HEK293 (cell line): Measurements from ENCODE around the gene AK5.

Experiments
- CTCF ChIA-PET: fragments of 350-600 bp; formaldehyde crosslinking; extraction: SDS; loops from one replicate; lab custom pipeline; 2021; ENCODE audit warnings: antibody characterized with exemption; lab: Yijun Ruan, JAX
- POLR2A ChIA-PET: fragments of 300-600 bp; formaldehyde crosslinking; extraction: SDS; loops from one replicate; lab custom pipeline; 2020; ENCODE audit warnings: antibody characterized with exemption, inconsistent platforms; lab: Yijun Ruan, JAX
- H3K27ac ChIP-seq: fragments of 200-500 bp; sonication (Bioruptor generic); 2 replicates; pipeline ENCODE4 v1.5.1; 2014; ENCODE audit warnings: low read depth, low read length, control low read depth, inconsistent platforms; ENCODE audit errors: extremely low read depth
- H3K36me3 ChIP-seq, 2 experiments: fragments of 200-500 bp in 1 of 2; sonication (Bioruptor generic) in 1 of 2; 1 replicate in 1 of 2; 2 replicates in 1 of 2; pipeline ENCODE4 v1.5.1; 2014 to 2017; ENCODE audit warnings: inconsistent platforms in 2 of 2, low read length in 2 of 2; ENCODE audit not compliant: control insufficient read depth in 2 of 2, insufficient read depth in 1 of 2
- H3K4me1 ChIP-seq: fragments of 200-500 bp; sonication (Bioruptor generic); 2 replicates; pipeline ENCODE4 v1.5.1; 2014; ENCODE audit warnings: mild to moderate bottlenecking, low read length, inconsistent platforms; ENCODE audit not compliant: control insufficient read depth, insufficient read depth
- H3K4me3 ChIP-seq: 2 replicates; pipeline ENCODE4 v1.5.1; 2011; ENCODE audit warnings: low read depth, mild to moderate bottlenecking, control low read depth, low read length, moderate library complexity
- H3K9me3 ChIP-seq: fragments of 200-500 bp; sonication (Bioruptor generic); 2 replicates; pipeline ENCODE4 v1.5.1; 2014; ENCODE audit warnings: low read depth, low read length, inconsistent platforms; ENCODE audit not compliant: control insufficient read depth, insufficient read depth
- HOXD13 ChIP-seq: sonication (generic); formaldehyde crosslinking; IDR thresholded peaks from 2 replicates; pipeline ENCODE4 v1.8.0; 2022; ENCODE audit warnings: missing genetic modification reagents, borderline replicate concordance
- INSM2 ChIP-seq: fragments of 450-650 bp; formaldehyde crosslinking; IDR thresholded peaks from 2 replicates; pipeline ENCODE4 v1.5.1; 2016; ENCODE audit warnings: missing biosample characterization, missing genetic modification characterization
- REST ChIP-seq: fragments of 450-650 bp; formaldehyde crosslinking; IDR thresholded peaks from 2 replicates; pipeline ENCODE4 v1.5.1; 2016; ENCODE audit warnings: missing biosample characterization, missing genetic modification characterization
- SP7 ChIP-seq: fragments of 450-650 bp; formaldehyde crosslinking; IDR thresholded peaks from 2 replicates; pipeline ENCODE4 v1.5.1; 2016; ENCODE audit warnings: missing biosample characterization, missing genetic modification characterization
- WT1 ChIP-seq: fragments of 450-650 bp; formaldehyde crosslinking; IDR thresholded peaks from 2 replicates; pipeline ENCODE4 v1.5.1; 2016; ENCODE audit warnings: missing biosample characterization, missing genetic modification characterization
- ZBTB48 ChIP-seq: fragments of 450-650 bp; formaldehyde crosslinking; IDR thresholded peaks from 2 replicates; pipeline ENCODE4 v1.5.1; 2016; ENCODE audit warnings: missing biosample characterization, missing genetic modification characterization
- ZBTB49 ChIP-seq: fragments of 450-650 bp; formaldehyde crosslinking; IDR thresholded peaks from 2 replicates; pipeline ENCODE4 v1.5.1; 2016; ENCODE audit warnings: missing biosample characterization, missing genetic modification characterization, low read depth
- ZBTB6 ChIP-seq: fragments of 450-650 bp; formaldehyde crosslinking; IDR thresholded peaks from 2 replicates; pipeline ENCODE4 v1.5.1; 2017; ENCODE audit warnings: missing biosample characterization, missing genetic modification characterization
- ZNF266 ChIP-seq: fragments of 450-650 bp; formaldehyde crosslinking; IDR thresholded peaks from 2 replicates; pipeline ENCODE4 v1.5.1; 2016; ENCODE audit warnings: missing biosample characterization, missing genetic modification characterization, low read depth
- ZNF404 ChIP-seq: fragments of 450-650 bp; formaldehyde crosslinking; IDR thresholded peaks from 2 replicates; pipeline ENCODE4 v1.5.1; 2017; ENCODE audit warnings: missing biosample characterization, missing genetic modification characterization
- ZNF423 ChIP-seq: fragments of 450-650 bp; formaldehyde crosslinking; IDR thresholded peaks from 2 replicates; pipeline ENCODE4 v1.5.1; 2016; ENCODE audit warnings: missing biosample characterization, missing genetic modification characterization
- ZNF639 ChIP-seq: fragments of 450-650 bp; formaldehyde crosslinking; IDR thresholded peaks from 2 replicates; pipeline ENCODE4 v1.5.1; 2016; ENCODE audit warnings: missing biosample characterization, missing genetic modification characterization

The AK5 gene

GRCh38 chr1:77239311-77239710 lies 42.5 kb upstream of the AK5 start:
- no peak overlapping the region for H3K4me3 ChIP-seq
- no peaks in the 10 kb centered on the region for H3K36me3 ChIP-seq
- ChIA-PET CTCF (no interaction called here), POLR2A (interaction anchor here (1.3 kb wide), 1 partner anchor 20 kb away, joined by 3 read pairs; the partner anchor contains the start of gene PIGK)
- no peak overlapping the region for H3K27ac ChIP-seq
- TF ChIP-seq ZBTB48 (tag by site-specific recombination), result no peak
- no peak for TF ChIP-seq WT1
- H3K4me1 ChIP-seq, result no peaks in the 10 kb centered on the region
- H3K9me3 ChIP-seq, result no peaks in the 10 kb centered on the region

- TF ChIP-seq ZNF639 (tag by site-specific recombination), result no peak
- TF ChIP-seq ZBTB6, result no peak
- TF ChIP-seq HOXD13 (CRISPR knock-in tag), result no peak
- TF ChIP-seq ZNF423 (tag by site-specific recombination), result no peak
- no peak for TF ChIP-seq REST (tag by site-specific recombination)
- no peak for TF ChIP-seq SP7 (tag by site-specific recombination)
- no peak for TF ChIP-seq ZBTB49 (tag by site-specific recombination)
- TF ChIP-seq ZNF266 (tag by site-specific recombination), result no peak
- no peak for TF ChIP-seq ZNF404 (tag by site-specific recombination)
- no peak for TF ChIP-seq INSM2 (tag by site-specific recombination)
- CTCF ChIA-PET, result interaction anchor here (0.6 kb wide), 1 partner anchor 169 kb away, joined by 3 read pairs; no protein-coding TSS in a partner anchor
- Histone ChIP-seq H3K4me1 (no peaks in the 10 kb centered on the region), H3K9me3 (no peaks in the 10 kb centered on the region), H3K4me3 (no peak overlapping the region), H3K27ac (no peak overlapping the region), H3K36me3 (no peaks in the 10 kb centered on the region)
- POLR2A ChIA-PET, result no interaction called here
Measured at GRCh38 chr1:77245830-77246229, 36.0 kb upstream of the AK5 start.
